Measurements from ENCODE around the gene CWH43.

CWH43 gene

DNA sequence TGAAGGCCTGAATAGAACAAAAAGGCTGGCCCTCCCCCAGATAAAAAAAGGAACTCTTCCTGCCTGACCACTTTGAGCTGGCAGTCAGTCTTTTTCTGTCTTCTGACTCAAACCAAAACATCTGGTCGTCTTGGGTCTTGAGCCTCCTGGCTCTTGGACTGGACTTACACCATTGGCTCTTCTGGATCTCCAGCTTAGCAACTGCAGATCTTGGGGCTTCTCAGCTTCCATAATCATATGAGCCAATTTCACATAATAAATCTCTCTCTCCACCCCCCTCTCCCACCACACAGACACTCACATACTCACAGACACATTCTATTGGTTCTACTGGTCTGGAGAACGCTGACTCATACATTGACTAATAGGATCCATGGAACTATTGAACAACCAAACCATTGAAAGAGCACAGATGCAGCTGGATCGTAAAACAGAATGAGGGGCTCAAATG, 15.6 kb upstream of the CWH43 start:
- H3K9ac ChIP-seq (ENCODE audit: low read length), result no peak overlapping the region
- no peaks in the 10 kb centered on the region for H3K9me3 ChIP-seq (replicated peaks; ENCODE audit: insufficient read depth, low read length)
- no peaks in the 10 kb centered on the region for H3K79me2 ChIP-seq (ENCODE audit: low read length)
- no peak overlapping the region for H3K4me3 ChIP-seq (ENCODE audit: low read length)
- no peak for DNase-seq
- H2AFZ ChIP-seq (ENCODE audit: low read length), result no peak overlapping the region
- no peak overlapping the region for H3K4me2 ChIP-seq (ENCODE audit: low read depth, low read length)
- TF ChIP-seq EZH2phosphoT487 (IDR thresholded peaks at IDR 0.05; ENCODE audit: low read length) (no peak), EZH2 (optimal IDR thresholded peaks at IDR 0.05; ENCODE audit: low read depth, low read length) (no peak)
- TF ChIP-seq, protein P1, sequence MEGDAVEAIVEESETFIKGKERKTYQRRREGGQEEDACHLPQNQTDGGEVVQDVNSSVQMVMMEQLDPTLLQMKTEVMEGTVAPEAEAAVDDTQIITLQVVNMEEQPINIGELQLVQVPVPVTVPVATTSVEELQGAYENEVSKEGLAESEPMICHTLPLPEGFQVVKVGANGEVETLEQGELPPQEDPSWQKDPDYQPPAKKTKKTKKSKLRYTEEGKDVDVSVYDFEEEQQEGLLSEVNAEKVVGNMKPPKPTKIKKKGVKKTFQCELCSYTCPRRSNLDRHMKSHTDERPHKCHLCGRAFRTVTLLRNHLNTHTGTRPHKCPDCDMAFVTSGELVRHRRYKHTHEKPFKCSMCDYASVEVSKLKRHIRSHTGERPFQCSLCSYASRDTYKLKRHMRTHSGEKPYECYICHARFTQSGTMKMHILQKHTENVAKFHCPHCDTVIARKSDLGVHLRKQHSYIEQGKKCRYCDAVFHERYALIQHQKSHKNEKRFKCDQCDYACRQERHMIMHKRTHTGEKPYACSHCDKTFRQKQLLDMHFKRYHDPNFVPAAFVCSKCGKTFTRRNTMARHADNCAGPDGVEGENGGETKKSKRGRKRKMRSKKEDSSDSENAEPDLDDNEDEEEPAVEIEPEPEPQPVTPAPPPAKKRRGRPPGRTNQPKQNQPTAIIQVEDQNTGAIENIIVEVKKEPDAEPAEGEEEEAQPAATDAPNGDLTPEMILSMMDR (IDR thresholded peaks at IDR 0.05; ENCODE audit: low read length), result no peak
- H3F3A ChIP-seq (ENCODE audit: insufficient read depth, low read length), result no peaks in the 10 kb centered on the region
- no peaks in the 10 kb centered on the region for H4K20me1 ChIP-seq (ENCODE audit: insufficient read depth, low read length)
- no peaks in the 10 kb centered on the region for H3K4me1 ChIP-seq (ENCODE audit: low read length)
- H3K36me3 ChIP-seq (replicated peaks; ENCODE audit: insufficient read depth, low read length), result no peaks in the 10 kb centered on the region
- no peaks in the 10 kb centered on the region for H3K27me3 ChIP-seq (replicated peaks; ENCODE audit: insufficient read depth, low read length)
- no peaks in the 10 kb centered on the region for H3K9me2 ChIP-seq (replicated peaks; ENCODE audit: insufficient read depth, low read length)
- no peak overlapping the region for H3K27ac ChIP-seq (ENCODE audit: low read length)

DNA sequence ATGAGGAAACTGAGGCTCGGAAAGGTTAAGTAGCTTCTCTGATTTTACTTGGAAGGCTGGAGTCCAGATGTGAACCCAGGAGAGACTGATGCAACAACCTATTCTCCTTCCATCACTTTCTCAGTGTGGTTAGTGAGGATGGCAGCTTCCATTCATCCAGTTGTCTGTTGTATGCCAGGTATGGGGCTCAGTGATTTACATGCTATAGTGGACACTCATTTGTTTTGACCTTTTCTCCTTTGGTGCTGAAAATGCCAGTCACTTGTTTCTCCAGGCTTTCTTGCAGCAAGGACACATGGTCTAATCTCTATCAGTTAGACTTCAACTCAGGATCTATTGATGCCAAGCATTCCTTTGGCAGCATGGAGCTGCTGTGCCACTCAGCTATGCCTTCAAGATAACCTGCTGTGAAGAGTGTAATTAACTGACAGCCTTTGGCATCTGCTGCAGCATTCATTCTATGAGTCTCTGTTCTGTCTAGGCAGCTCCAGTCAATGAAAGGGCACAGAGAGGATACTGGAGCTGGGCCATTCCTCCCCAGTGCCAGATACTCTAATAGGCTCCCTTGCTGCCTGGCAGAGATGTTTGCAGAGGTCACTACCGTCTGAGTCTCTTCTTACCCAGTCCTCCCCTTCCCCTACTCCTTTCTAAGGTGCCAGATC, 11.0 kb upstream of the CWH43 start:
- Histone ChIP-seq H3F3A (ENCODE audit: insufficient read depth, low read length) (no peaks in the 10 kb centered on the region), H3K9me3 (replicated peaks; ENCODE audit: insufficient read depth, low read length) (no peaks in the 10 kb centered on the region), H3K79me2 (ENCODE audit: low read length) (no peaks in the 10 kb centered on the region), H3K9ac (ENCODE audit: low read length) (no peak overlapping the region), H4K20me1 (ENCODE audit: insufficient read depth, low read length) (no peaks in the 10 kb centered on the region), H3K4me2 (ENCODE audit: low read depth, low read length) (no peak overlapping the region), H2AFZ (ENCODE audit: low read length) (no peak overlapping the region), H3K27me3 (replicated peaks; ENCODE audit: insufficient read depth, low read length) (no peaks in the 10 kb centered on the region), H3K4me1 (ENCODE audit: low read length) (no peaks in the 10 kb centered on the region), H3K9me2 (replicated peaks; ENCODE audit: insufficient read depth, low read length) (no peaks in the 10 kb centered on the region), H3K27ac (ENCODE audit: low read length) (no peak overlapping the region), H3K36me3 (replicated peaks; ENCODE audit: insufficient read depth, low read length) (no peaks in the 10 kb centered on the region), H3K4me3 (ENCODE audit: low read length) (no peak overlapping the region)
- DNase-seq, result no peak
- TF ChIP-seq, protein P1 (IDR thresholded peaks at IDR 0.05; ENCODE audit: low read length), result no peak
- TF ChIP-seq EZH2phosphoT487 (IDR thresholded peaks at IDR 0.05; ENCODE audit: low read length) (no peak), EZH2 (optimal IDR thresholded peaks at IDR 0.05; ENCODE audit: low read depth, low read length) (no peak)

DNA sequence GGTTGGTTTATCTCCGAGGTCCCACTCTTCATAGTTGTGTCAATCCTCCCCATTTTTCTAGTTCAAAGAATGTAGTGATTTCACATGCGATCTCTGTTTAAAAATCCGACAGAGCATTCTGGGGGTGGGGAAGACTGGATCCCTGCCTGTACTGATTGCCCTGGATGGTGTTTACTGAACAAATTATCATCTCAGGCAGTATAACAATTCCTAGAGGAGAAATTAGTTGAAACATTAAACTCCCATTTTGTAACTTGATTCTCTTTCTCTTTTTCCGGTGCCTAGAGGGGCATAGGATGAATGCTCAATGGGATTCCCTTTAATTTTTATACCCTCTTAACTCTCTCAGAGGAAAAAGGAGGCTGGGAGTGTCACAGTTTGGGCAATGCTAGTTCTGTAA, 10.0 kb upstream of the CWH43 start:
- DNase-seq, result no peak
- Histone ChIP-seq H3K4me3 (ENCODE audit: low read length) (no peak overlapping the region), H3K4me2 (ENCODE audit: low read depth, low read length) (no peak overlapping the region), H3K9ac (ENCODE audit: low read length) (no peak overlapping the region), H3K9me3 (replicated peaks; ENCODE audit: insufficient read depth, low read length) (no peaks in the 10 kb centered on the region), H3K9me2 (replicated peaks; ENCODE audit: insufficient read depth, low read length) (no peaks in the 10 kb centered on the region), H3K27me3 (replicated peaks; ENCODE audit: insufficient read depth, low read length) (no peaks in the 10 kb centered on the region), H2AFZ (ENCODE audit: low read length) (no peak overlapping the region), H3K27ac (ENCODE audit: low read length) (no peak overlapping the region), H3K4me1 (ENCODE audit: low read length) (no peaks in the 10 kb centered on the region), H3F3A (ENCODE audit: insufficient read depth, low read length) (no peaks in the 10 kb centered on the region), H3K79me2 (ENCODE audit: low read length) (no peaks in the 10 kb centered on the region), H4K20me1 (ENCODE audit: insufficient read depth, low read length) (no peaks in the 10 kb centered on the region), H3K36me3 (replicated peaks; ENCODE audit: insufficient read depth, low read length) (no peaks in the 10 kb centered on the region)
- no peak for TF ChIP-seq EZH2 (optimal IDR thresholded peaks at IDR 0.05; ENCODE audit: low read depth, low read length)
- TF ChIP-seq, protein P1 (IDR thresholded peaks at IDR 0.05; ENCODE audit: low read length), result no peak
- no peak for TF ChIP-seq EZH2phosphoT487 (IDR thresholded peaks at IDR 0.05; ENCODE audit: low read length)

Measured in MM.1S (cell line).